Cardiac muscle cell (in vitro differentiated cells and primary cell): Measurements from ENCODE around the gene ACTL10. TPM values are rescaled to one million over a fixed set of nuclear protein-coding genes. Genes with fewer than 3 reads are reported as not detected.
A peak's percentile ranks its signal among the peaks of the same experiment; 100 is the strongest.

Experiments
- DNase-seq, 2 donors: peaks; one replicate each; pipeline versions ENCODE4 v3.0.0 to v3.0.0-alpha.2; 2010 to 2017; ENCODE audit warnings: low read depth in 1 of 2, low spot score in 1 of 2
- H3K27ac ChIP-seq: fragments of 200-600 bp; sonication (generic); 2 replicates; pipeline ENCODE4 v1.5.1; 2016
- H3K27me3 ChIP-seq: fragments of 200-600 bp; sonication (generic); 2 replicates; pipeline ENCODE4 v1.6.0; 2016; ENCODE audit warnings: control low read depth
- H3K36me3 ChIP-seq: fragments of 200-600 bp; sonication (generic); 2 replicates; pipeline ENCODE4 v1.5.1; 2016; ENCODE audit warnings: control low read depth
- H3K4me1 ChIP-seq: fragments of 200-600 bp; sonication (generic); 2 replicates; pipeline ENCODE4 v1.8.1; 2017; ENCODE audit warnings: low read depth, mild to moderate bottlenecking, mixed run types
- H3K4me3 ChIP-seq: fragments of 200-600 bp; sonication (generic); 2 replicates; pipeline ENCODE4 v1.5.1; 2016; ENCODE audit warnings: mild to moderate bottlenecking
- H3K9me3 ChIP-seq: fragments of 200-600 bp; sonication (generic); 2 replicates; pipeline ENCODE4 v1.5.1; 2017; ENCODE audit warnings: low read depth, mild to moderate bottlenecking, control low read depth
- polyA plus RNA-seq: library from polyadenylated mRNA; unstranded; fragments of >200 nt; fragmentation: Nextera tagmentation; extraction: Ambion mirVana; gene quantifications from 2 replicates; pipeline ENCODE4 v1.2.1, GENCODE V29; 2016
- total RNA-seq: library from RNA; depleted of rRNA; stranded (reverse); fragments of >200 nt; gene quantifications from 2 replicates; pipeline ENCODE4 v1.2.3, GENCODE V29; 2016
- TF ChIP-seq, protein P1 (sequence below): IDR thresholded peaks from 2 replicates; pipeline ENCODE4 v1.5.1; 2012; ENCODE audit warnings: low read depth, mild to moderate bottlenecking, low read length

Gene ACTL10
- total and polyA plus RNA-seq, 2 experiments from 2014 or later, result 1.3 to 1.5 TPM

- Histone ChIP-seq H3K27ac (no peak overlapping the region), H3K4me3 (no peak overlapping the region), H3K4me1 (peaks cover 17% of the 10 kb centered on the region), H3K36me3 (no peaks in the 10 kb centered on the region), H3K9me3 (no peaks in the 10 kb centered on the region), H3K27me3 (no peaks in the 10 kb centered on the region)
- TF ChIP-seq, protein P1, sequence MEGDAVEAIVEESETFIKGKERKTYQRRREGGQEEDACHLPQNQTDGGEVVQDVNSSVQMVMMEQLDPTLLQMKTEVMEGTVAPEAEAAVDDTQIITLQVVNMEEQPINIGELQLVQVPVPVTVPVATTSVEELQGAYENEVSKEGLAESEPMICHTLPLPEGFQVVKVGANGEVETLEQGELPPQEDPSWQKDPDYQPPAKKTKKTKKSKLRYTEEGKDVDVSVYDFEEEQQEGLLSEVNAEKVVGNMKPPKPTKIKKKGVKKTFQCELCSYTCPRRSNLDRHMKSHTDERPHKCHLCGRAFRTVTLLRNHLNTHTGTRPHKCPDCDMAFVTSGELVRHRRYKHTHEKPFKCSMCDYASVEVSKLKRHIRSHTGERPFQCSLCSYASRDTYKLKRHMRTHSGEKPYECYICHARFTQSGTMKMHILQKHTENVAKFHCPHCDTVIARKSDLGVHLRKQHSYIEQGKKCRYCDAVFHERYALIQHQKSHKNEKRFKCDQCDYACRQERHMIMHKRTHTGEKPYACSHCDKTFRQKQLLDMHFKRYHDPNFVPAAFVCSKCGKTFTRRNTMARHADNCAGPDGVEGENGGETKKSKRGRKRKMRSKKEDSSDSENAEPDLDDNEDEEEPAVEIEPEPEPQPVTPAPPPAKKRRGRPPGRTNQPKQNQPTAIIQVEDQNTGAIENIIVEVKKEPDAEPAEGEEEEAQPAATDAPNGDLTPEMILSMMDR, result no peak
- no peak for DNase-seq
Measured at GRCh38 chr20:33677991-33678702, 11.4 kb downstream of the ACTL10 start.

GRCh38 chr20:33679758-33680485 is 13.2 kb downstream of the ACTL10 start:
- H3K27ac ChIP-seq, result no peak overlapping the region
- TF ChIP-seq, protein P1, result no peak
- no peaks in the 10 kb centered on the region for H3K9me3 ChIP-seq
- H3K4me1 ChIP-seq, result peaks cover 12% of the 10 kb centered on the region
- no peaks in the 10 kb centered on the region for H3K27me3 ChIP-seq
- no peaks in the 10 kb centered on the region for H3K36me3 ChIP-seq
- H3K4me3 ChIP-seq, result no peak overlapping the region
- no peak for DNase-seq

DNA sequence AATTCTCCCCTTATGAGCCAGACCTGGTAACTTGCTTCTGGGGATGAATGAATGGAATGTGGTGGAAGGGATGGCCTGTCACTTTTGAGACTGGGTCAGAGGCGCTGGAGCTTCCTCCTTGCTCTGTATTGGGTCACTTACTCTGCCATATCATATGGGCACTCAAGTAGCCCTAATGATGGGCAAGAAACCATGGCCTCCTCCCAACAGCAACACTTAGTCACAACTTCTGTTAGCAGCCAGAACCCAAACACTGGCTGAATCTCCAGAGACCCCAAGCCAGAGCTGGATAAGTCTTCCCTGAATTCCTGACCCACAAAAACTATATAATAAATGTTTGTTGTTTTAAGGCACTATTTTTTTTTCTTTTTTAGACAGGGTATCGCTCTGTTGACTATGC is 13.9 kb downstream of the ACTL10 start:
- peaks cover 9% of the 10 kb centered on the region for H3K4me1 ChIP-seq
- DNase-seq, result peak in 1 of 2 donors; percentile 26
- no peaks in the 10 kb centered on the region for H3K36me3 ChIP-seq
- H3K4me3 ChIP-seq, result no peak overlapping the region
- H3K9me3 ChIP-seq, result no peaks in the 10 kb centered on the region
- no peak overlapping the region for H3K27ac ChIP-seq
- no peaks in the 10 kb centered on the region for H3K27me3 ChIP-seq
- TF ChIP-seq, protein P1, result no peak

GRCh38 chr20:33681288-33681687 is 14.5 kb downstream of the ACTL10 start:
- H3K27me3 ChIP-seq, result no peaks in the 10 kb centered on the region
- peaks cover 9% of the 10 kb centered on the region for H3K4me1 ChIP-seq
- no peaks in the 10 kb centered on the region for H3K9me3 ChIP-seq
- TF ChIP-seq, protein P1, result no peak
- no peak overlapping the region for H3K4me3 ChIP-seq
- no peak overlapping the region for H3K27ac ChIP-seq
- DNase-seq, result no peak
- H3K36me3 ChIP-seq, result no peaks in the 10 kb centered on the region

DNA sequence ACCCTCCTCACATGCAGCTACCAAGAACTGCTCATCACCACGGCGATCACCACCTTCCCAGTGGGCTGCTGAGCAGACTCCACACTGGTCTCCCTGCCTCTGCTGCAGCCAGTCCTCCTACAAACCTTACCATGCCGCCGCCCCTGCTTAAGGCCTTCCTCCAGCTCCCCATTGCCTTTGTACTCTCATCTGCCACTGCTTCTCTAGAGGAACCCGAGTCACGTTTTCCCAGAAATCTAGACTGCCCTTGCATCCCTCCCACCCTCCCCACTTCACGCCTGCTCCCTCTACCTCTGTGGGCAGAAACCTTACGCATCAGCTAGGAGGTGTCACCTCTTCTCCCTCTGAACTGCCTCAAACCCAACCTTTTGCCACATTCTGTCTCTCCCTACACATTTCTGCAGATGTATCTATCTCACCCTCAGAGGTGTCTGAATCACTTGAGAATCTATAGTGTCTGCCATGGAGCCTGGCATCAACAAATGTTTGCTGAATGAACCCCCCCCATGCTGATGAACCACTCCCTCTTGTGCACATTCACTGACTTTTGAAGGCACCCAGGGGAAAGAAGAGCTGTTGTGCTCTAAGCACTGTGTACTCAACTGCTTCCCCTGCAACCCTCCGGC is 15.1 kb downstream of the ACTL10 start:
- Histone ChIP-seq H3K36me3 (no peaks in the 10 kb centered on the region), H3K9me3 (no peaks in the 10 kb centered on the region), H3K27ac (no peak overlapping the region), H3K27me3 (no peaks in the 10 kb centered on the region), H3K4me1 (peaks cover 12% of the 10 kb centered on the region), H3K4me3 (no peak overlapping the region)
- DNase-seq, result no peak
- TF ChIP-seq, protein P1, result no peak
